Activated CD4-positive, alpha-beta T cell treated with anti-CD3 and anti-CD28 coated beads for 48 hours (primary cell): ENCODE data around the gene NFKBIE.
"Not testable (repeated sequence)": the region's sequence is repeated elsewhere in the genome, so short reads cannot be mapped to it uniquely, and the experiment has no call there.

Experiments
- DNase-seq: peaks from one replicate; pipeline ENCODE4 v3.0.0-alpha.2; 2020

Gene NFKBIE, protein sequence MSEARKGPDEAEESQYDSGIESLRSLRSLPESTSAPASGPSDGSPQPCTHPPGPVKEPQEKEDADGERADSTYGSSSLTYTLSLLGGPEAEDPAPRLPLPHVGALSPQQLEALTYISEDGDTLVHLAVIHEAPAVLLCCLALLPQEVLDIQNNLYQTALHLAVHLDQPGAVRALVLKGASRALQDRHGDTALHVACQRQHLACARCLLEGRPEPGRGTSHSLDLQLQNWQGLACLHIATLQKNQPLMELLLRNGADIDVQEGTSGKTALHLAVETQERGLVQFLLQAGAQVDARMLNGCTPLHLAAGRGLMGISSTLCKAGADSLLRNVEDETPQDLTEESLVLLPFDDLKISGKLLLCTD

DNA sequence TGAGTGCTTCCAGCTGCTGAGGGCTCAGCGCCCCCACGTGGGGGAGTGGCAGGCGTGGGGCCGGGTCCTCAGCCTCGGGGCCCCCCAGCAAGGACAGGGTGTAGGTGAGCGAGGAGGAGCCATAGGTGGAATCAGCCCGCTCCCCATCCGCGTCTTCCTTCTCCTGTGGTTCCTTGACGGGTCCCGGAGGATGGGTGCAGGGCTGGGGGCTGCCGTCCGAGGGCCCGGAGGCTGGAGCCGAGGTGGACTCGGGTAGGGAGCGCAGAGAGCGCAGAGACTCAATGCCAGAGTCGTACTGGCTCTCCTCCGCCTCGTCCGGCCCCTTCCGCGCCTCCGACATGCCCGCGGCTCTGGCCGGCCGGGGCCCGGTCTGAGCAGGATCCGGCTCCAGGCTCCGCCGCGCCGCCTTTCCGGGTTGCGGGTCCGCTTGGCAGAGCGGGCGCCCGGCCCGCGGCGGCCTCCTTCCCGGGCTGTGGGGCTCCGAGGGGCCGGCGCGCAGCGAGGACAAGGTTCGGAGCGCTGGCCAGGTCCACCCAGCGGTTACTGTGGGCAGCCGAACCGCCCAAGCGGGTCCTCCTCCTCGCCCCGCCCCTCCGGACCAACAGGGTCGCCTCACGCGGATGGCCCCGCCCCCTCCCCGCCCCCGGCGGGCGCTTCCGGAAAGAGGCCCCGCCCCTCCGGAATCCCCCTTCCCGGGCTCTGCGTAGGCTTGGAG is at the start of gene NFKBIE:
TSS of gene NFKBIE (minus strand) at position 545 of the 715 bp plus-strand sequence. CDS start at position 340, 205 bp downstream.
- peak; percentile 96 for DNase-seq

DNA sequence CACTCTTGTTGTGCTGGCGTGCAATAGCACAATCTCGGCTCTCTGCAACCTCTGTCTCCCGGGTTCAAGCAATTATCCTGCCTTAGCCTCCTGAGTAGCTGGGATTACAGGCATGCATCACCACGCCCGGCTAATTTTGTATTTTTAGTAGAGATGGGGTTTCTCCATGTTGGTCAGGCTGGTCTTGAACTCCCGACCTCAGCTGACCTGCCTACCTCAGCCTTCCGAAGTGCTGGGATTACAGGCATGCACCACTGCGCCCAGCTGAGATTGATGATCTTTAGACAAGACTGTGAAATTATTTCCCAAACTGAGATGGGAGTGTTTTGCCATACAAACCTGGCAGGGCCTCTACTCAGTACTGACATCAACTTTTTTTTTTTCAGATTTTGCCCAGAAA is 49.3 kb upstream of the NFKBIE start:
- DNase-seq, result not testable (repeated sequence)

DNA sequence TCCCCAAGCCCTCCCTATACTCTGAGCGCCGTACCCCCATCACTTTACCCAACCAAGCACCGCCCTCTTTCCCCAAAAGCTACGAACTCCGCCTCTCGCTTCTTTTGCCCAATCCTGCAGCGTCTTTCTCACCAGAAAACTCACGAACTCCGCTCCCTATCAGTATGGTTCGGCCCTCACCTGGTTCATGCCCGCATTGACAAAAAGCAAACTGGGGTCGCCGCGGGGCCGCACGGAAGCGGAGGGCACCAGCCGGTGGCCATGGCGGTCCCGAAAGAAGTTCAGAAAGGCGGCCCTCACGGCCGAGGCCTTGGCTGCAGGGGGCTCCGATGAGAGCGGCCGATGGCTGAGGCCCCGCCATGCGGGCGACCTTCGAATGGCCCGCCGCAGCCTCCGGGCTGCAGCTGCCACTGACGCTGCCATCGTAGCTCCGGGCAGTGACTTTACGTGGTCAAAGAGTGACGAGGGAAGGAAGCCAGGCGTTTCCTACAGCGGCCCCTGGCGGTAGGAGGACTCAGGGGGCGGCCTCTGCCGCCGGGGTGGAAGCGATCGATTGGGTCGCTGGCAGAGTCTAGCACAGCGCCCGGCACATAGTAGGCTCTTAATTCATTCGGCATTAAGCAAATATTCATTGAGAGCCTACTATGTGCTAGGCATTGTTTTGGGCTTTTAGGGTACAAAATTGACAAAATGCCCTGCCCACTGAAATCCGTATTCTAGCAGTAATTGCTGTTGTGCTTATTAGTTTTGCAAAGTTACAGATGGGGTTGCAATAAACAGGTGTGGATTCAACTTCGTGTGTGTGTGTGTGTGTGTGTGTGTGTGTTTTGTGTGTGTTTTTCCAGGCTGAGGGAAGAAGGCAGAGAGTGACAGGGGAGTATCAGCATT is 47.8 kb upstream of the NFKBIE start, which contains the start of gene AARS2:
TSS of gene AARS2 (minus strand) at position 447 of the 888 bp plus-strand sequence. CDS start at position 423, 24 bp downstream.
- DNase-seq, result peak; percentile 96

DNA sequence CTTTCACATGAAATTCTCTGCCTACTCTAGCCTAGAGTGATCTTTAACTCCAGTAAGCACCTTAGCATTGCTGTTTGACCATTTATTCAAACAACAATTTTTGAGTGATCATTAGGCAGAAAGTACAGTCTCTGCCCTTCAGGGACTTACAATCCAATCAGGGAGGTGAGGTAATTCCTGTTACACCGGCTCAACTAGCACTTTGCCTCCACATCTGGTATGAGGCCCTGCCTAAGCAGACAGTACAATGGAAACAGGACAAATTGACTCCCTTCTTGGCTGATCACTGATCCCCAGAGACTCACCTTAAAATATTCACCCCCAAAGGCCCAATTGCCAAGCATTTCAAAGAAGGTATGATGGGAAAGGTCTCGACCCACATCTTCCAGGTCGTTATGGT is 46.4 kb upstream of the NFKBIE start:
- DNase-seq, result no peak

DNA sequence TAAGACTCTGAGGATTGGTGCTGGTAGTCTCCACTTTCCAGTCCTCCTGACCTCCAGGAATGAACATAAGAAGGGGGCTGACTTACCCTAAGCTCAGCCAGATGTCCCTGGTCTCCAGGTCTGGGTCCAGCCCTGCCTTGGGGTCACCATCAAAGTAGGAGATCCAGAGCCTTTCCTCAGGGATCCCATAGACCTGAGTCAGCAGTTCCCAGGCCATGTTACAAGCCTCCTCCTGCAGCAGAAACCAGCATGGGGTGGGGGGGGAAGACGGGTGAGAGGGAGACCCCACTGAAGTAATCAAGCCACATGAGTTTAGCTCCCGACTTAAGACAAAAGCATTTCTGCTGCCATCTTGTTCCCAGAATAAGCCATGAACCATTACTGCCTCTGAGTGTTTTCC is 46.0 kb upstream of the NFKBIE start:
- no peak for DNase-seq

DNA sequence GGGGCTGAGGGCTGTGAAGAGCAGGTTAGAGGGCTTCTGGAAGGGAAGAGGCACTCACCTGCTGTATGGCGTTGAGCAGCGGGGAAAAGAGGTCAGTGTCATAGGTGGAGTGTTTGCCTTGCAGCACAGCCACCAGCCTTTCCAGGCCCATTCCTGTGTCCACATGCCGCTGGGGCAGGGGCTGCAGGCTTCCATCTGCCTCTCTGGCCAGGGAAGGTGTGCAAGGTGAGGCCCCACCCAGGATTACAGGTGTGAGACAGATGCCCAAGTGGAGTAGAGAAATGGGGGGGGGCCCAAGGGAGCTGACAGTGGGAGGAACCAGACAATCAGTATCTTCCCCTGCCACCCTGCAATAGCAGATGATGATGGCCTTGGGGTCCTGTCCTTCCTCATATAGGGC is 44.9 kb upstream of the NFKBIE start:
- DNase-seq, result no peak

DNA sequence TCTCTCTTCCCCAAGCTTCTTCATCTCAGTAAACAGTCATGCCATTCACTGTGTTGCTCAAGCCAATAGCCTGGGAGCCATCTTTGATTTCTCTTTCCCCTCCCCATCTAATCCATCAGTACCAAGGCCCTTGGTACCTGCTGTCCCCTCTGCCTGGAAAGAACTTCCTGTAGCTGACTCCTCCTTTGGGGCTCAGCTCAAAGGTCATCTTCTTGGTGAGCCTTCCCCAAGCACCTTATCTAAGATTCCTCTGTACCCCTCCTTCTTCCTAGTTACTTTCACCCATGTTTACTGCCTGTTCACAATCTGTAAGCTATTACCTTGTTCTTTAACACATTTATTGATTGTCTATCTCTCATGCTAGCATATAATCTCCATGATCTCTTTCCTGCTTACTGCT is 44.3 kb upstream of the NFKBIE start:
- DNase-seq, result no peak

DNA sequence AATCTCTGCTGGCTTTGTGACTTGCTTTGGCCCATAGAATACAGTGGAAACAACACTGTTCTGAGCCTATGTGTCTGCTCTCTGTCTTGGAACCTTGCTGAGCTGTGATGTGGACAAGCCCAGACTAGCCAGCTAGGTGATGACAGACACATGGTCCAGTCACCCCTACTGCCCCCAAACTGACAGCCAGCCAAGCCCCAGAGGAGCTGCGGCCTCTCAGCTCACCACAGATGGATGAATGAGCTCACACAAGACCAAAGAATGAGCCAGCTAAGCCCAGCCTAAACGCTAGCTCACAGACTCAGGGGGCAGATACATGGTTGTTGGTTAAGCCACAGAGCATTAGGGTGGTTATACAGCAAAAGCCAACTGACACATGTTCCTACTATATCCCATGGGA is 43.7 kb upstream of the NFKBIE start:
- no peak for DNase-seq

DNA sequence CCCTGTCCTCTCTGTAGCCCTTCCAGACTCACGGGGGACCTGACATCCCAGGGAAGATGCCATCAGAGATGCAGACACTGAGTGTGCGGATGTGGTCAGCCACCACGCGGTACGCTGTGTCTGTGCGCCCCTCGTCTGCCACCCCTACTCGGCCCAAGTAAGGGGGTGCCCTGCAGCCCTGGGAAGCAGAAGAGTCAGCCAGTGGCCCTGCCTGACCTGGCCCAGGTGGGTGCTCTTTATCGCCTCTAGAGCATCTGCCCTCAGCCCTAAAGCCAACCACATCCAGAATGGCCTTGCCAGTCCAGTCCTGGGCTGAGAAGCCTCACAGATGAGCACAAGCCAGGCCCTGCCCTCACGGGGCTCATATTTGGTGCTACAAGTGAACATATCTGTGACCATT is 41.9 kb upstream of the NFKBIE start:
- DNase-seq, result no peak

DNA sequence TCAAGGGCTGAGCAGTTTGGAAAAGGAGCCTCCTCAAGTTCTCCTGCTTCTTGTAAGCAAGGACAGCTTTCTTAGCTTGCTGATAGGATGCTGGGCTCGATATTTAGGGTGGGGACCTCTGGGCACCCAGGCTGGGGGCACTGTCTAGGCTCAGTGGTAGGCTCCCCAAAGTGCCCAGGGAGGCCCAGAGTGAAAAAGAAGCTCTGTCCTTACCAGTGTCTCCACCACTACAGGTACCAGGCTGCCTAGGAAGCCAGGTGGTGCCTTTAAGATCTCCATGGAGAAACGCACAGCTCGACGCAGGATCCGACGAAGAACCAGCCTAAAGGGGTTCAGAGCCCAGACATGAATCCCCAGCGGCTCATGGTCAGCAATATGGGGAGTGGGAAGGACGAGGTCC is 41.4 kb upstream of the NFKBIE start:
- no peak for DNase-seq

DNA sequence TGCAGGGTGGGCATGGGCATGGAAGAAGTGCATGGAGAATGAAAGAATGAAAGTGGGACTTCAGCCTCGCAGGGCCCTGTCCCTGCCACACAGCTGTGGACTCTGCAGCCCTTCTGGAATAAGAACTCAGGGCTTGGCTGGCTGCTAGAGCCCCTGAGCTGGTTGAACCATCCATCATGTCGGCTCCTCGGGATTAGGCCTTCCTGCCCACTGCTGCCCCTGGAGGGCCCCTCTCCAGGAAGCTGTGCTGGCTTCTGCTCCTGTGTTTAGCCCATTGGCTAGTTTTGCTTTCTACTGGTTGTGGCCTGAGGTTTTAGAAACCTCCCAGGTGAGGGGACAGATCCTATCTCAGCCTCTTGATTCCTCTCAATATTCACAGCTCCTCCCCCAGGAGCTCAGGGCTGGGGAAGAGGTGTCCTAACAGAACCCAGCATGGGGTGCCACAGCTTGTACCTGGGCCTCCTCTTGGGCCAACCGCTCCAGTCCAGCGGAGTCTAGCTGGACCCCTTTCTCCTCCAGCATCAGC is 39.9 kb upstream of the NFKBIE start:
- no peak for DNase-seq

DNA sequence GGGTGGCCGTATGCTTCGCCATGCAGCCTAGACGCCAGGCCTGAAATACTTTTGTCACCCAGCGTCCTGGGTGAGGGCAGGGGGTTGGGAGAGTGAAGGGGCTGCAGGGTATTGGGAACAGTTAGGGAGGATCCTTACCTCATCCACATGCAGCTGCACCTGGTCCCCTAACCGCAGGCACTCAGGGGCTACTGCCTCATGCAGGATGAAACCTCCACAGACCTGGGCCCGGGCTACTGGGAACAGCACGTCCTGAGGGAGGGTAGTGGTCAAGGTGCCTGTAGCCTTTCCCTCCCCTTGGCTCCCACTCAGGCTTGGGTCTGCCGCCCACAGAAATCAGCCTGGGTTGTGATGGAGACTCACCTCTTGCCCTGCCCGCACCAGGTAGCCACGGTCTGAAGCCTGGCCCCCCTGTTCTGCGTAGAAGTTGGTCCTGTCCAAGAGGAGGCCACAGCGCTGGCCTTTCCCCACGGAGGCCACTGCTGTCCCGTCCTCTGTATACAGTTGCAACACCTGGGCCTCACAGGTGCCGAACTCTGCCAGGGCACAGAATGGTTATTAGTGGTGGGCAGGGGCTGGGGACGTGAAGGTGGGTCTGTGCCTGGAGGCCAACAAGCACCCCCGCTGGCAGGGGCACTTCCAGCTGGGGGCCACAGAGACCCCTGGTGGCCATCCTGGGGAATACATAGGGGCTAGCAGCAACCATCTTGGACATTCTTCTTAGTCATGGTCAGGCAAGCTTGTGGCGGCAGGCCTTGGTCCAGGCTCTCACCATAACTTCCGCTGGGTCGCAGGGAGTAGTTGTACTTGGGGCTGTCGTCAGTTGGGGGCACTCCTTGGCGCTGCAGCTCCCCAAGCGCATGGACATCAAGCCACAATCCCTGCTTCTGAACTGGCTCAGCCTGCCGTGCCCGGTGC is 39.2 kb upstream of the NFKBIE start:
- DNase-seq, result peak; percentile 46

DNA sequence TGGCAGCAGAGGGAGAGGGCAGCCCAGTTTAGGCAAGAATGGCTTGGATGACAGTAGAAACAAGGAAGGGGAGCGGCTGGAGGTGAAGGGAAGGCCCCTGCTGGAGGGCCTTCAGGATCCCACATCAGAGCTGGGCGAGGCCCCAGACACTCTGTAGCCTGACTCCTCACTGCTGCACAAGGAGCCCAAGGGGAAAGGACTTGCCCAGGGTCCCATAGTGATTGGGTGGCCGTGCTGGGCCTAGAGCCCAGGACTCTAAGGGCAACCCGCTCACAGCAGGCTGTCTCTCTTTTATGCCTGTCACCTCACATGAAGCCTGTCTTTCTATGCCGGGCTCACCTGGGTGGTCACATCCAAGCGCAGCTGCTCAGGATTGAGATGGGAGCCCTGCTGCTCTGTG is 38.5 kb upstream of the NFKBIE start:
- DNase-seq, result no peak

DNA sequence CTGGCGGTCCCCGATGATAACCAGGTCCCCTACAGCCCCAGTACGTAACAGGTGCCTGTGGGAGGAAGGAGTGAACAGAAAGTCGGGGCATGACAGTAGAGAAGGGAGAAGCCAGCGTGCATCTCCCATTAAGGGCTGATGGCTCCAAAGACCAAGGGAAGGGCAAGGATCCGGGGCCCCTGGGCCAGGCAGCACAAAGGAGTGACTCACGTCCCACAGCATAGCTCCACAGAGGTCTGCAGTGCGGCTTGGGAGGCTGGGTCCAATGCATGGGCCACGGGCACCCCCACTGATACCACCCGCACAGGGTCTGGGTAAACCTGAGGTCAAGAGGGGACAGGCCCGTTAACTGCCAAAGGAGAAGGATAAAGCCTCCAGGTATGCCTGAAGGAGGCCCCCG is 37.5 kb upstream of the NFKBIE start:
- DNase-seq, result no peak

DNA sequence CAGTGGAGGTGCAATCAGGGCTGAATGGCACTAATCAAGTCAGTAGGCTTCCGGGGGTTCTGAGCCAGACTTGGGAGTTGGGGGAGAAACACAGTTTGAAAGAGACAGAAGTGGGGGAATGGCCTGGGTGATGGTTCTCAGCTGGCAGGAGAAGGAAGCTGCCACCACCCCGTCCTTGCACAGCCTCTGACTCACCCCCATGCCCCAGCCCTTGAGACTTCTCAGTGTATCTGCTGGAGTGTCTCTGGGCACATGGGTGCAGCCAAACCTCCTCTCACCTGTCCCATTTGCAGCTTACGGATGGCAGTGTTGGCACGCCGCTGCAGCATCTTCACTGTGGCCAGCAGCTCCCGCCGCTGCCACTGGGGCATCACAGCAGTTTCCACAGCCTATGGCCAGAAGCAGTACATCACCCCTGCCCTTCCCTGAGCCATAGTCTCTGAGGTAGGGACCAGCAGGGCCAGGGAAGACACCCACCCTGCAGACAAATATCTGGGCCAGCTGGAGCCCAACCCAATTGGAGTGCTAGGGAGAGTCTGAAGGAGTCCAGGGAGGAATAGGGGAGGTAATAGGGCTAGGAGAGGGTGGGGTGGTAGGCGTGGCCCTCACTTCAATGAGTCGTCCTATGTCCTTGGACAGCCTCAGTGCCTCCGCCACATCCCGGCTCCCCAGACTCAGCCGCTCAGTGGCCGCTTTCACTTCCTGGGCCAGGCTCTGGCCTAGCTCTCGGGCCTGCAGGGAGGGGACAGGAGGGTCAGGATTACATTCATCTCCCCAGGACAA is 36.6 kb upstream of the NFKBIE start:
- no peak for DNase-seq

DNA sequence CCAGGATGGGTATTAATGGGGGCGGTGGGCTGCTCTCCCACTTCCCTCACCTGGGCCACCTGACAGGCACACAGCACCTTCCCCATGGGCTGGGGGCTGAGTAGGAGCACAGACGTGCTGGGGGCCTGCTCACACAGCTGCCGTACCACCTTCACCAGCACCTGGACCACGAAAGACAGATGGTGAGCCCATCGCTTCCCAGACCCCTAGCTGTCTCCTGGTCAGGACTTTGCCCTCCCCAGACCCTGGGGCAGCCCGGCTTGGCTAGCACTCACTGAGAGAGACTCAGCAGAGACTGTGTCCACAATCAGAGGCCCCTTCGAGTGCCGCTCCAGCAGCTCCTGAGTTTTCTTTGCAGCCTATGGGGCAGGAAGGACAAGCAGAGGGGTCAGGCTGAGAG is 35.8 kb upstream of the NFKBIE start:
- DNase-seq, result no peak

DNA sequence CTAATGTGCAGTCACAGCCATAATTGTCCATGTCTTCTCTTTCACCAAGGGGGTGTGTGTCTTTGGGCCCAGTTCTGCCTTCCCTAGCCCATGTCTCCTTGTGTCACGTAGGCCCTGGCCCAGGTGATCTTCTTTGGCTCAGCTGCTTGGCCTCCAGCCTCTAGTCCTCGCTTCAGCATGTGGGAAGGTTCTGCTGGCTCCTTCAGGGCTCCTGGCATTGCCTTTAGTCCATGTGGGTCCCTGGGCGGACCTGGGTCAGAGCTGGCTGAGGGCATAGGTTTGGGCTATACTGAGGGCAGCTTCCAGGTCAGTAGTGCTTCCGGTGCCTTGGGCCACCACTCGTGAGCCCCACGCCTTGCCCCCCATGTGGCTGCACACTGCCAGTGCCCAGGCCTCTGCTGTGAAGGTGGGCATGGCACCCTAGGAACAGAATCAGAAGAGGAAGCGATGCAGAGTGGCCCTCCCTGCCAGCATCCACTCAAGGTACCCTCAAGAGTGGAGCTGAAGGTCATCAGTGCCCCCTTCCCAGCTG is 35.0 kb upstream of the NFKBIE start:
- no peak for DNase-seq

DNA sequence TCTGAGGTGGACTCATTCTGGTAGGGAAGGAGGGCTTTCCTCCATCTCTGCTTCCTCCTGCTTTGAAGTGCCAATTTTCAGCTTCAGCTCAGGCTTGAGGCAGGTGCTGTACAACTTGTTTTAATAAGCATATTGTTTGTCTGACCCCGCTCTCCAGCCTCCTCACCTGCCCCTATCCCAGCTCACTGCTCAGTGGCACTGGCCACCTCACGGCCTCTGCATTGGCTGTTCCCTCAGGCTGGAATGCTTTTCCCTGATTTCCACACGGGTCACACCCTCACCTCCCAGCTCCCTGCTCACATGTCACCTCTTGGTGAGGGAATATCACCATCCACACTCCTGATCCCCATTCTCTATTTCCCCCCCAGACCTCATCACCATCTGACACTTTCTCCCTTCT is 33.5 kb upstream of the NFKBIE start:
- no peak for DNase-seq

DNA sequence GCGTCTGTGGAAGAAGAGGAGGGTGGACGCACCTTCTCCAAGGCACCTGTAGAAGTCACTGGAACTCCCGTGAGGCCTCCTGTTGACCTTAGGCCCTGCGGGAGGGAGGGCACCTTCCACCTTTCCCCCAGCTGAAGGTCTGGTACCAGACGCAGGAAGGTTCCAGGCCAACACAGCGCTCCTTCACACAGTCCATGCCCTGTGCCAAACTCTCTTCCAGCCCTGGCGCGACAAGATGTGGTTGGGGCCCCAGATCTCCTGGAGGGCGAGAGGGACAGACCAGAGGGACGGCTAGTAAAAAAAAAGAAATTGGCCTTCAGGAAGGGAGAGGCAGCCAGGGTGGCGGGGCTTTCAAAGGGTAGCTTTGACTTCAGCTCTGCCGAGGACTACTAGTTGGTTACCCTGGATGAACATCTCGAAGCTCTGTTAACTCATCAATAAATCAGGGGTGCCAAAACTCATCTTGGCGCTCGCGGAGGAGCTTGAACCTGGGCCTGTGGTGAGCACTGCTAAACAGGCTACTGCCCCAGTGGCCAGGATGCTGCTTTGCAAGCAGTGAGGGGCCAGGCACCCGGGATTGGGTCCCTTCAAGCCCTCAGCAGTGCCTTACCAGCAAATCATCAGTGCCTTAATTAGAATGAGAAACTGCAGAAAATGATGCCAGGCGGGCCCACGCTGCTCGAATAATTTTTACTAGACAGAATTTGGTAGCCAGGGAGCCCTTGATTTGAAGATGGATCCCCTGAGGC is 32.9 kb upstream of the NFKBIE start:
- DNase-seq, result no peak
